MM.1S (cell line): Measurements from ENCODE around the gene ZNF580.

Source experiments
- DNase-seq: peaks from one replicate; pipeline ENCODE4 v3.0.0-alpha.2; 2015
- H2AFZ ChIP-seq: fragments of 300-600 bp; sonication (generic); 2 replicates; pipeline ENCODE4 v1.6.0; 2016; ENCODE audit warnings: antibody characterized with exemption, low read length
- H3F3A ChIP-seq: fragments of 300-600 bp; sonication (generic); 2 replicates; pipeline ENCODE4 v1.6.1; 2016; ENCODE audit warnings: mild to moderate bottlenecking, antibody characterized with exemption, low read length, moderate library complexity, mixed read lengths; ENCODE audit not compliant: insufficient read depth
- H3K27ac ChIP-seq: fragments of 300-600 bp; sonication (generic); 2 replicates; pipeline ENCODE4 v1.5.1; 2016; ENCODE audit warnings: mild to moderate bottlenecking, low read length
- H3K27me3 ChIP-seq: fragments of 300-600 bp; sonication (generic); replicated peaks from 2 replicates; pipeline ENCODE4 v1.6.0; 2016; ENCODE audit warnings: low read length; ENCODE audit not compliant: insufficient read depth
- H3K36me3 ChIP-seq: fragments of 300-600 bp; sonication (generic); replicated peaks from 2 replicates; pipeline ENCODE4 v1.6.1; 2016; ENCODE audit warnings: mild to moderate bottlenecking, low read length, mixed read lengths; ENCODE audit not compliant: insufficient read depth
- H3K4me1 ChIP-seq: fragments of 300-600 bp; sonication (generic); 2 replicates; pipeline ENCODE4 v1.6.1; 2016; ENCODE audit warnings: low read length, mixed read lengths
- H3K4me2 ChIP-seq: fragments of 300-600 bp; sonication (generic); 2 replicates; pipeline ENCODE4 v1.6.0; 2016; ENCODE audit warnings: low read depth, low read length
- H3K4me3 ChIP-seq: fragments of 300-600 bp; sonication (generic); 2 replicates; pipeline ENCODE4 v1.5.1; 2016; ENCODE audit warnings: low read length, mixed read lengths
- H3K79me2 ChIP-seq: fragments of 300-600 bp; sonication (generic); 2 replicates; pipeline ENCODE4 v1.6.1; 2016; ENCODE audit warnings: mixed run types, low read length, mixed read lengths
- H3K9ac ChIP-seq: fragments of 300-600 bp; sonication (generic); 2 replicates; pipeline ENCODE4 v1.6.1; 2016; ENCODE audit warnings: low read length, mixed read lengths
- H3K9me2 ChIP-seq: fragments of 300-600 bp; sonication (generic); replicated peaks from 2 replicates; pipeline ENCODE4 v1.6.1; 2016; ENCODE audit warnings: mild to moderate bottlenecking, low read length, mixed read lengths; ENCODE audit not compliant: insufficient read depth
- H3K9me3 ChIP-seq: fragments of 300-600 bp; sonication (generic); replicated peaks from 2 replicates; pipeline ENCODE4 v1.6.1; 2016; ENCODE audit warnings: mild to moderate bottlenecking, low read length, mixed read lengths; ENCODE audit not compliant: insufficient read depth
- H4K20me1 ChIP-seq: fragments of 300-600 bp; sonication (generic); 2 replicates; pipeline ENCODE4 v1.6.1; 2016; ENCODE audit warnings: mild to moderate bottlenecking, low read length, moderate library complexity, mixed read lengths; ENCODE audit not compliant: insufficient read depth
- CTCF ChIP-seq: fragments of 300-600 bp; sonication (generic); IDR thresholded peaks from 2 replicates; pipeline ENCODE4 v1.5.1; 2016; ENCODE audit warnings: antibody characterized with exemption, low read length, mixed read lengths
- EZH2 ChIP-seq: fragments of 300-600 bp; sonication (generic); optimal IDR thresholded peaks from 2 replicates; pipeline ENCODE3; 2017; ENCODE audit warnings: low read depth, mild to moderate bottlenecking, antibody characterized with exemption, low read length, mixed read lengths
- EZH2phosphoT487 ChIP-seq: fragments of 300-600 bp; sonication (generic); IDR thresholded peaks from 2 replicates; pipeline ENCODE4 v1.6.1; 2018; ENCODE audit warnings: antibody characterized with exemption, low read length

The ZNF580 gene

GRCh38 chr19:55641426-55642152 lies 787 bp downstream of the ZNF580 start:
- peak overlapping the region; percentile 68 for H2AFZ ChIP-seq
- H3K4me2 ChIP-seq, result peak overlapping the region; percentile 97
- no peaks in the 10 kb centered on the region for H3K9me2 ChIP-seq
- DNase-seq, result no peak
- H3K27me3 ChIP-seq, result no peaks in the 10 kb centered on the region
- peaks cover 25% of the 10 kb centered on the region for H3F3A ChIP-seq
- H3K27ac ChIP-seq, result peak overlapping the region; percentile 37; the same call in 1 of the 2 replicates
- no peaks in the 10 kb centered on the region for H4K20me1 ChIP-seq
- peaks cover 41% of the 10 kb centered on the region for H3K79me2 ChIP-seq
- no peaks in the 10 kb centered on the region for H3K9me3 ChIP-seq
- H3K4me1 ChIP-seq, result peaks cover 30% of the 10 kb centered on the region
- H3K4me3 ChIP-seq, result peak overlapping the region; percentile 90
- H3K36me3 ChIP-seq, result no peaks in the 10 kb centered on the region
- no peak for TF ChIP-seq EZH2
- no peak for TF ChIP-seq EZH2phosphoT487
- TF ChIP-seq CTCF, result no peak
- H3K9ac ChIP-seq, result peak overlapping the region; percentile 78

DNA sequence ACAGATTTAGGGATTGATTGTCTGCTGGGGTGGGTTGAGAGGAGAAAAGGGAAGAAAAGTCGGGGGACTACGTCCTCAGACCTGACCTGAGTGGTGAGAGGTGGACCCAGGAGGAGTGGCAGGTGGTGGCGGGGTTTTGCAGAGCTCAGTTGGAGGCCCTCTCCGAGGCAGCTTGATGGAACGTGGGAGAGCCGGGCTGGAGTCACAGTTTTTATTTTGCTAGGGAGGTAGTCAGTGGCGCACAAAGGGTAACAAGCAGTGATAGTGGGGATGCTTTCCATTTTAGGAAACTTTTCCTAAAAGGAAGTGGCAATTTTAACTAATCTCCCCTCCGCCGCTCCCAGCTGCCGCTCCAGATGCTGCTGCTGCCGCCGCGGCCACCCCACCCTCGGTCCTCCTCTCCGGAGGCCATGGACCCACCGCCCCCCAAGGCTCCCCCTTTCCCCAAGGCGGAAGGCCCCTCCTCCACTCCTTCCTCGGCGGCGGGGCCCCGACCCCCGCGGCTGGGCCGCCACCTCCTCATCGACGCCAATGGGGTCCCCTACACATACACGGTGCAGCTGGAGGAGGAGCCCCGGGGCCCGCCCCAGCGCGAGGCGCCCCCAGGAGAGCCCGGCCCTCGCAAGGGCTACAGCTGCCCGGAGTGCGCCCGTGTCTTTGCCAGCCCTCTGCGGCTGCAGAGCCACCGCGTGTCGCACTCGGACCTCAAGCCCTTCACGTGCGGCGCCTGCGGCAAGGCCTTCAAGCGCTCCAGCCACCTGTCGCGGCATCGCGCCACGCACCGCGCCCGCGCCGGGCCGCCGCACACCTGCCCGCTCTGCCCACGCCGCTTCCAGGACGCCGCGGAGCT lies 1.6 kb downstream of the ZNF580 start:
- peak overlapping the region; percentile 46; the same call in 1 of the 2 replicates for H3K27ac ChIP-seq
- peak overlapping the region; percentile 97 for H3K4me2 ChIP-seq
- H3K9me3 ChIP-seq, result no peaks in the 10 kb centered on the region
- no peaks in the 10 kb centered on the region for H3K27me3 ChIP-seq
- H3K4me1 ChIP-seq, result peaks cover 28% of the 10 kb centered on the region
- no peak for TF ChIP-seq EZH2phosphoT487
- peak overlapping the region; percentile 75 for H3K9ac ChIP-seq
- peak overlapping the region; percentile 90 for H3K4me3 ChIP-seq
- H2AFZ ChIP-seq, result peak overlapping the region; percentile 41
- DNase-seq, result peak; percentile 33
- no peaks in the 10 kb centered on the region for H3K36me3 ChIP-seq
- peaks cover 34% of the 10 kb centered on the region for H3K79me2 ChIP-seq
- H3K9me2 ChIP-seq, result no peaks in the 10 kb centered on the region
- H4K20me1 ChIP-seq, result no peaks in the 10 kb centered on the region
- H3F3A ChIP-seq, result peaks cover 33% of the 10 kb centered on the region

DNA sequence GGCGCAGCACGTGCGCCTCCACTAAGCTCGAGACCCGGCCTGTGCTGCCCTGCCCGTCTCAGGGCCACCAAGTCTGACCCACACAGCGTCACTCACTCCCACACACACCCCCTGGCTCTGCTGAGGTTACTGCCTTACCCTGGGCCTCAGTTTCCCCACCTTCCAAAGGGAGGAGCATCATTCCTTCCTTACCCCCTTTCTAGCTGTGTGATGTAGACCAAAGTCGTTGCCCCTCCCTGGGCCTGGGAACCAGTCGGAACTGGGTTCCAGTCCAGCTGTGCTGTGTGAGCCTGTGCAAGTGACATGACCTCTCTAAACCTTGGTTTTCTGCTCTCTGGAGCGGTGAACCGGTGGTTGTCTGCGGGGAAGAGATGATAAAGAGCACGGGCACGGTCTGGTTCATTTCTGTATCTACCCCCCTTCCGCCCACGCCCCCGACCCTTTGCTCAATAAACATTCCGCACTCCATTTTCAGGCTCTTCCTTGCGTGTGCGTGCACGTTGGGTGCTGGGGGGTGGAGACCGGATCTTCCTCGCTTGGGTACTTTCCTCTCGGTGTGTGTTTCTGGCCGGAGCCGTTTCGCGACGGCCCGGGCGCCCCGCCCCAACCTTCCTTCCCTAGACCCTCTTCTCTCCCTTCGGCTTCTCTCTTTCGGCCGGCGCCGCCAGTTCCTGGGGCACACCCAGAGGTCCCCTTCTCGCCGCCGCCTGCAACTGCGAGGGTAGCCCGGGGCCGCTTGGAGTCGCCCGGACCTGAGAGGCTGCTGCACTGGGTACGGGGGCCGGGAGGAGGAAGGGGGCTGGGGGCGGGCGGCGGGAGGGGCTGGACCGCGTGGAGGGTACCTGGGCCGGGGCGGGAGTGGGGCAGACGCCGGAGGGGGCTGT lies 2.4 kb downstream of the ZNF580 start, which contains the start of gene ZNF581:
ZNF581 (plus strand) TSS at position 647 of the 884 bp plus-strand sequence. CDS start 923 bp downstream, outside the sequence.
- Histone ChIP-seq H3K9ac (peak within 1 kb of the TSS; percentile 75), H2AFZ (peak within 1 kb of the TSS; percentile 41)

More for the DNA sequence above, 2.4 kb downstream of the ZNF580 start, which contains the start of gene ZNF581:
- peaks cover 28% of the 10 kb centered on the region for H3K4me1 ChIP-seq
- H3K27ac ChIP-seq, result peak within 1 kb of the TSS; percentile 46
- H3K9me2 ChIP-seq, result no peaks in the 10 kb centered on the region
- H3K4me2 ChIP-seq, result peak within 1 kb of the TSS; percentile 97
- H3K27me3 ChIP-seq, result no peaks in the 10 kb centered on the region
- peak within 1 kb of the TSS; percentile 90 for H3K4me3 ChIP-seq
- H4K20me1 ChIP-seq, result no peaks in the 10 kb centered on the region
- H3K9me3 ChIP-seq, result no peaks in the 10 kb centered on the region
- H3K79me2 ChIP-seq, result peaks cover 28% of the 10 kb centered on the region
- TF ChIP-seq EZH2, result no peak
- TF ChIP-seq CTCF, result no peak
- TF ChIP-seq EZH2phosphoT487, result no peak
- no peaks in the 10 kb centered on the region for H3K36me3 ChIP-seq
- peak; percentile 70 for DNase-seq
- peaks cover 30% of the 10 kb centered on the region for H3F3A ChIP-seq
